GM12872 (cell line): ENCODE measurements around the gene SERPINI1.

Experiments used
- CTCF ChIP-seq: IDR thresholded peaks from 3 replicates; pipeline ENCODE4 v1.5.1; 2011; ENCODE audit warnings: low read depth, mild to moderate bottlenecking, low read length, moderate library complexity; ENCODE audit not compliant: insufficient read depth

Gene SERPINI1

GRCh38 chr3:167736264-167736787, 805 bp downstream of the SERPINI1 start:
- no peak for TF ChIP-seq CTCF

GRCh38 chr3:167736997-167737396, 1.5 kb downstream of the SERPINI1 start:
- no peak for TF ChIP-seq CTCF

- no peak for TF ChIP-seq CTCF
These were observed 2.5 kb downstream of the SERPINI1 start for GRCh38 chr3:167738037-167738436.

GRCh38 chr3:167739190-167739810, 3.8 kb downstream of the SERPINI1 start:
- no peak for TF ChIP-seq CTCF

- TF ChIP-seq CTCF, result peak; percentile 66
These were observed 5.6 kb downstream of the SERPINI1 start for GRCh38 chr3:167740961-167741587.

GRCh38 chr3:167742338-167742737, 6.8 kb downstream of the SERPINI1 start:
- TF ChIP-seq CTCF, result no peak

- TF ChIP-seq CTCF, result no peak
These were observed 8.3 kb downstream of the SERPINI1 start for GRCh38 chr3:167743799-167744198.
